Breast epithelium (tissue), 3 donors: ENCODE data around the gene CAMK2B.

Experiments used
- POLR2AphosphoS5 ChIP-seq, 3 donors: sonication (generic); formaldehyde crosslinking; IDR thresholded peaks; one replicate each; pipeline ENCODE4 v1.6.1; 2017; ENCODE audit warnings: antibody characterized with exemption in 3 of 3
- TF ChIP-seq, protein P1 (sequence below), 3 donors: fragments of 450-650 bp; IDR thresholded peaks; one replicate each; pipeline ENCODE4 v1.5.1; 2016 to 2017; ENCODE audit warnings: antibody characterized with exemption in 3 of 3, mild to moderate bottlenecking in 3 of 3, moderate library complexity in 3 of 3

DNA sequence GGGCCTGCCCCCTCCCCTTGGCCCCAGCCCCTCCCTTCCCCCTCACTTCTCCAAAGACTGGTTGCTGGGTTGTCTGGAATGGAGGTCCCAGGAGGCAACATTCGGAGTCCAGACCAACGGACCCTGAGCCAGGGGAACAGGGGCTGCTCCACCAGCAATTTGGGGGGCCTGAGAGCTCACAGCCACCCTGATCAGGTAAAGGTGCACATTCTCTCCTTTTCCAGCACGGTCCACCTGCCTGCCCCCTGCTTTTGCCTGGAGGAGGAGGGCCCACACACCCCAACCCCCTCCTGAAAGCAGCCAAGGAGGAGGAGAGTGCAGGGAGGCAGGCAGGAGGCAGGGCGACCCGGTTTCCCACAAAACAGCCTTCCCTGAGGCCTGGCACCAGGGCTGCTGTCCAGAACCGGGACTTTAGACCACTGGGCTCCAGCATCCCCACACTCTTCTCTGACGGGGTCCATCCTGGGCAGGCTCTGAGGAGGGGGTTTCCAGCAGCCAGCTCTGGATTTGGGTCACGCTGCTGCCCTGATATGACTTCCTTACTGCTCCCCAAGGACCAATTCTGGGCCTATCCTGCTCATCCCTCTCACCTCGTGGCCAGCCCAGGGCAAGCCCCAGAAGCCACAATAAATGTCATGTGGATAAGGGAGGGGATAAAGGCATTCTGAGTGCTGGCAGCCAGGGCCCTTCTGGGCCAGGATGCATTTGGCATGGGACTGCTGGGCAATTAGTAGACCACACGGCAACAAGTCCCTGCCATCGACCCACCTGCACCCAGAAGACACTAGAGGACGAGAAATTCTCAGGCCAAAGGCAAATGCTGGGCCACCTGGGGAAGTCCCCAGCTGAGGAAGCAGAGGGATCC, 1.1 kb upstream of the CAMK2B start:
- TF ChIP-seq, protein P1, sequence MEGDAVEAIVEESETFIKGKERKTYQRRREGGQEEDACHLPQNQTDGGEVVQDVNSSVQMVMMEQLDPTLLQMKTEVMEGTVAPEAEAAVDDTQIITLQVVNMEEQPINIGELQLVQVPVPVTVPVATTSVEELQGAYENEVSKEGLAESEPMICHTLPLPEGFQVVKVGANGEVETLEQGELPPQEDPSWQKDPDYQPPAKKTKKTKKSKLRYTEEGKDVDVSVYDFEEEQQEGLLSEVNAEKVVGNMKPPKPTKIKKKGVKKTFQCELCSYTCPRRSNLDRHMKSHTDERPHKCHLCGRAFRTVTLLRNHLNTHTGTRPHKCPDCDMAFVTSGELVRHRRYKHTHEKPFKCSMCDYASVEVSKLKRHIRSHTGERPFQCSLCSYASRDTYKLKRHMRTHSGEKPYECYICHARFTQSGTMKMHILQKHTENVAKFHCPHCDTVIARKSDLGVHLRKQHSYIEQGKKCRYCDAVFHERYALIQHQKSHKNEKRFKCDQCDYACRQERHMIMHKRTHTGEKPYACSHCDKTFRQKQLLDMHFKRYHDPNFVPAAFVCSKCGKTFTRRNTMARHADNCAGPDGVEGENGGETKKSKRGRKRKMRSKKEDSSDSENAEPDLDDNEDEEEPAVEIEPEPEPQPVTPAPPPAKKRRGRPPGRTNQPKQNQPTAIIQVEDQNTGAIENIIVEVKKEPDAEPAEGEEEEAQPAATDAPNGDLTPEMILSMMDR (IDR thresholded peaks at IDR 0.05): no peak
- no peak for TF ChIP-seq POLR2AphosphoS5 (IDR thresholded peaks at IDR 0.05)
